ENCODE data around the gene MAPRE2. TPM values are rescaled to one million over a fixed set of nuclear protein-coding genes. Genes with fewer than 3 reads are reported as not detected.

MAPRE2 gene
- total RNA-seq, 1 donor from 2014 or later = 47.9 TPM

GRCh38 chr18:35084494-35085449 is 43.6 kb downstream of the MAPRE2 start:
- TF ChIP-seq CTCF (IDR thresholded peaks at IDR 0.05; ENCODE audit: unreplicated experiment) = no peak
- peaks cover 3% of the 10 kb centered on the region for H3K4me1 Mint-ChIP-seq (ENCODE audit: low read depth)
- H3K4me3 Mint-ChIP-seq (ENCODE audit: low read depth) = no peak overlapping the region
- DNase-seq (ENCODE audit: low spot score, unreplicated experiment) = no peak
- H3K9me3 Mint-ChIP-seq (ENCODE audit: low read depth) = peaks cover 3% of the 10 kb centered on the region
- peaks cover 7% of the 10 kb centered on the region for H3K36me3 Mint-ChIP-seq (ENCODE audit: insufficient read depth)
- H3K27me3 Mint-ChIP-seq = no peaks in the 10 kb centered on the region
- no peak overlapping the region for H3K27ac Mint-ChIP-seq

- no peak overlapping the region for H3K4me3 Mint-ChIP-seq (ENCODE audit: low read depth)
These were observed 44.5 kb downstream of the MAPRE2 start for GRCh38 chr18:35085450-35086380.

GRCh38 chr18:35086704-35087103 is 45.5 kb downstream of the MAPRE2 start:
- no peak for TF ChIP-seq CTCF (IDR thresholded peaks at IDR 0.05; ENCODE audit: unreplicated experiment)

More at GRCh38 chr18:35085450-35086380, 44.5 kb downstream of the MAPRE2 start:
- H3K4me1 Mint-ChIP-seq (ENCODE audit: low read depth) = peaks cover 3% of the 10 kb centered on the region
- no peaks in the 10 kb centered on the region for H3K27me3 Mint-ChIP-seq
- H3K9me3 Mint-ChIP-seq (ENCODE audit: low read depth) = peaks cover 3% of the 10 kb centered on the region
- peaks cover 7% of the 10 kb centered on the region for H3K36me3 Mint-ChIP-seq (ENCODE audit: insufficient read depth)
- no peak for TF ChIP-seq CTCF (IDR thresholded peaks at IDR 0.05; ENCODE audit: unreplicated experiment)
- no peak for DNase-seq (ENCODE audit: low spot score, unreplicated experiment)
- no peak overlapping the region for H3K27ac Mint-ChIP-seq

GRCh38 chr18:35087726-35088125 is 46.5 kb downstream of the MAPRE2 start:
- Mint-ChIP-seq H3K36me3 (ENCODE audit: insufficient read depth) (peaks cover 2% of the 10 kb centered on the region), H3K27me3 (no peaks in the 10 kb centered on the region), H3K27ac (no peak overlapping the region), H3K9me3 (ENCODE audit: low read depth) (no peaks in the 10 kb centered on the region), H3K4me3 (ENCODE audit: low read depth) (no peak overlapping the region), H3K4me1 (ENCODE audit: low read depth) (peaks cover 3% of the 10 kb centered on the region)
- DNase-seq (ENCODE audit: low spot score, unreplicated experiment) = no peak
- TF ChIP-seq CTCF (IDR thresholded peaks at IDR 0.05; ENCODE audit: unreplicated experiment) = no peak

More at GRCh38 chr18:35086704-35087103, 45.5 kb downstream of the MAPRE2 start:
- Mint-ChIP-seq H3K27me3 (no peaks in the 10 kb centered on the region), H3K9me3 (ENCODE audit: low read depth) (peaks cover 3% of the 10 kb centered on the region), H3K4me1 (ENCODE audit: low read depth) (peaks cover 3% of the 10 kb centered on the region), H3K27ac (no peak overlapping the region), H3K4me3 (ENCODE audit: low read depth) (no peak overlapping the region), H3K36me3 (ENCODE audit: insufficient read depth) (peaks cover 4% of the 10 kb centered on the region)
- no peak for DNase-seq (ENCODE audit: low spot score, unreplicated experiment)

- Mint-ChIP-seq H3K27me3 (no peaks in the 10 kb centered on the region), H3K4me3 (ENCODE audit: low read depth) (no peak overlapping the region), H3K9me3 (ENCODE audit: low read depth) (no peaks in the 10 kb centered on the region), H3K27ac (no peak overlapping the region), H3K36me3 (ENCODE audit: insufficient read depth) (no peaks in the 10 kb centered on the region), H3K4me1 (ENCODE audit: low read depth) (peaks cover 3% of the 10 kb centered on the region)
- no peak for DNase-seq (ENCODE audit: low spot score, unreplicated experiment)
- no peak for TF ChIP-seq CTCF (IDR thresholded peaks at IDR 0.05; ENCODE audit: unreplicated experiment)
These were observed 47.7 kb downstream of the MAPRE2 start for GRCh38 chr18:35088921-35089320.

All from progenitor cell of endocrine pancreas (in vitro differentiated cells).